H1 (cell line): ENCODE measurements around the gene RNASE11. TPM values are rescaled to one million over a fixed set of nuclear protein-coding genes. Genes with fewer than 3 reads are reported as not detected.

Experiments used
- CTCF ChIA-PET: fragments of 300-600 bp; sonication (Branson Sonifier 250); formaldehyde crosslinking; loops from one replicate; lab custom pipeline; 2021; ENCODE audit not compliant: partially characterized antibody; lab: Charles Lee
- POLR2A ChIA-PET: fragments of 300-600 bp; sonication (Branson Sonifier 250); formaldehyde crosslinking; loops from one replicate; lab custom pipeline; 2021; ENCODE audit warnings: inconsistent platforms; ENCODE audit not compliant: partially characterized antibody; lab: Charles Lee
- DNase-seq, 2 experiments: peaks; one replicate each; pipeline versions ENCODE4 v3.0.0 to v3.0.0-alpha.2; 2010 to 2022; ENCODE audit warnings: low spot score in 2 of 2, low read depth in 1 of 2, mixed read lengths in 1 of 2
- FAIRE-seq: peaks from 2 replicates; lab custom pipeline; 2011; peaks lifted over from hg19 to GRCh38; lab: Jason Lieb, UNC
- H2AFZ ChIP-seq: 2 replicates; pipeline ENCODE4 v1.8.1; 2012; ENCODE audit warnings: low read length, inconsistent platforms
- H2AK5ac ChIP-seq: 2 replicates; pipeline ENCODE4 v1.6.1; 2013; ENCODE audit warnings: low read depth, low read length
- H2BK120ac ChIP-seq: replicated peaks from 2 replicates; pipeline ENCODE3; 2013; ENCODE audit warnings: low read depth, low read length, inconsistent platforms
- H2BK12ac ChIP-seq: 2 replicates; pipeline ENCODE4 v1.6.1; 2013; ENCODE audit warnings: low read depth, low read length
- H2BK15ac ChIP-seq: 2 replicates; pipeline ENCODE4 v1.6.1; 2013; ENCODE audit warnings: low read length
- H2BK20ac ChIP-seq: 2 replicates; pipeline ENCODE4 v1.6.1; 2013; ENCODE audit warnings: low read length
- H2BK5ac ChIP-seq: 2 replicates; pipeline ENCODE4 v1.6.1; 2013; ENCODE audit warnings: low read depth, low read length
- H3K14ac ChIP-seq: 2 replicates; pipeline ENCODE4 v1.6.1; 2013; ENCODE audit warnings: inconsistent platforms; ENCODE audit not compliant: insufficient read length
- H3K18ac ChIP-seq: 2 replicates; pipeline ENCODE4 v1.6.1; 2013; ENCODE audit warnings: low read length; ENCODE audit errors: extremely low read depth
- H3K23ac ChIP-seq: 2 replicates; pipeline ENCODE4 v1.6.1; 2013; ENCODE audit warnings: inconsistent platforms; ENCODE audit not compliant: insufficient read length
- H3K23me2 ChIP-seq: 2 replicates; pipeline ENCODE4 v1.6.1; 2013; ENCODE audit warnings: low read depth, low read length
- H3K27ac ChIP-seq: 2 replicates; pipeline ENCODE4 v1.6.1; 2011; ENCODE audit warnings: low read depth, low read length, inconsistent platforms
- H3K27me3 ChIP-seq, 4 experiments: replicated peaks in 1 of 4; 1 replicate in 1 of 4; 2 replicates in 3 of 4; pipeline versions ENCODE4 v1.6.1 to v1.8.1; 2011 to 2013; ENCODE audit warnings: low read length in 3 of 4, mild to moderate bottlenecking in 3 of 4, inconsistent platforms in 2 of 4, mixed read lengths in 2 of 4, moderate library complexity in 1 of 4; ENCODE audit not compliant: control insufficient read depth in 3 of 4, insufficient read depth in 3 of 4; ENCODE audit errors: extremely low read depth in 1 of 4
- H3K36me3 ChIP-seq, 4 experiments: 2 replicates each; pipeline versions ENCODE4 v1.6.1 to v1.8.1; 2011 to 2013; ENCODE audit warnings: mild to moderate bottlenecking in 4 of 4, low read length in 3 of 4, moderate library complexity in 2 of 4, control low read depth in 1 of 4, inconsistent platforms in 1 of 4; ENCODE audit not compliant: insufficient read depth in 4 of 4, control insufficient read depth in 2 of 4
- H3K4ac ChIP-seq: replicated peaks from 2 replicates; pipeline ENCODE3; 2013; ENCODE audit warnings: low read length, low read depth, mixed read lengths, inconsistent platforms; ENCODE audit not compliant: insufficient read length
- H3K4me1 ChIP-seq, 4 experiments: replicated peaks in 1 of 4; 1 replicate in 1 of 4; 2 replicates in 3 of 4; pipeline versions ENCODE4 v1.6.1 to v1.8.1; 2011 to 2013; ENCODE audit warnings: low read length in 3 of 4, inconsistent platforms in 2 of 4, mixed read lengths in 1 of 4; ENCODE audit not compliant: insufficient read depth in 4 of 4, control insufficient read depth in 3 of 4
- H3K4me2 ChIP-seq, 2 experiments: 2 replicates each; pipeline versions ENCODE4 v1.6.1 to v1.8.1; 2011 to 2013; ENCODE audit warnings: low read depth in 2 of 2, low read length in 2 of 2, control low read depth in 1 of 2, inconsistent platforms in 1 of 2, mild to moderate bottlenecking in 1 of 2; ENCODE audit not compliant: insufficient read depth in 1 of 2
- H3K4me3 ChIP-seq, 4 experiments: fragments of 200-600, 300-600 bp in 1 of 4; sonication (generic), shearing (Covaris generic), sonication (Bioruptor Twin) in 1 of 4; 2 replicates each; pipeline versions ENCODE4 v1.5.1 to v1.8.1; 2011 to 2016; ENCODE audit warnings: low read length in 4 of 4, low read depth in 3 of 4, control low read depth in 2 of 4, inconsistent platforms in 2 of 4, mild to moderate bottlenecking in 2 of 4, mixed read lengths in 1 of 4, moderate library complexity in 1 of 4; ENCODE audit not compliant: insufficient read depth in 2 of 4; ENCODE audit errors: extremely low read depth in 1 of 4
- H3K56ac ChIP-seq: replicated peaks from 2 replicates; pipeline ENCODE3; 2013; ENCODE audit warnings: low read depth, mild to moderate bottlenecking, mixed read lengths, low read length, inconsistent platforms; ENCODE audit not compliant: insufficient read length
- H3K79me1 ChIP-seq: 2 replicates; pipeline ENCODE4 v1.6.1; 2013; ENCODE audit warnings: low read depth, low read length, control low read depth
- H3K79me2 ChIP-seq, 2 experiments: 2 replicates each; pipeline versions ENCODE4 v1.6.1 to v1.8.1; 2012 to 2013; ENCODE audit warnings: low read length in 2 of 2, mild to moderate bottlenecking in 2 of 2, inconsistent platforms in 1 of 2; ENCODE audit not compliant: insufficient read depth in 2 of 2, control insufficient read depth in 1 of 2
- H3K9ac ChIP-seq, 4 experiments: replicated peaks in 1 of 4; 1 replicate in 1 of 4; 2 replicates in 3 of 4; pipeline versions ENCODE4 v1.6.1 to v1.8.1; 2011 to 2013; ENCODE audit warnings: low read depth in 3 of 4, low read length in 3 of 4, control low read depth in 2 of 4, mild to moderate bottlenecking in 2 of 4, moderate library complexity in 2 of 4, inconsistent platforms in 1 of 4; ENCODE audit errors: extremely low read depth in 1 of 4
- H3K9me3 ChIP-seq, 2 experiments: 2 replicates each; pipeline versions ENCODE4 v1.6.1 to v1.8.1; 2012 to 2013; ENCODE audit warnings: mild to moderate bottlenecking in 2 of 2, moderate library complexity in 2 of 2, control low read depth in 1 of 2, inconsistent platforms in 1 of 2, low read depth in 1 of 2, low read length in 1 of 2, mixed read lengths in 1 of 2; ENCODE audit not compliant: insufficient read depth in 2 of 2
- H4K20me1 ChIP-seq, 2 experiments: replicated peaks in 1 of 2; 2 replicates each; pipeline versions ENCODE3 to v1.8.1; 2011 to 2013; ENCODE audit warnings: inconsistent platforms in 2 of 2, low read length in 2 of 2, mild to moderate bottlenecking in 1 of 2; ENCODE audit not compliant: insufficient read depth in 2 of 2, control insufficient read depth in 1 of 2
- H4K5ac ChIP-seq: 2 replicates; pipeline ENCODE4 v1.6.1; 2013; ENCODE audit warnings: low read length, low read depth, mixed read lengths, inconsistent platforms; ENCODE audit not compliant: insufficient read length
- H4K8ac ChIP-seq: 2 replicates; pipeline ENCODE4 v1.8.0; 2013; ENCODE audit warnings: mild to moderate bottlenecking, moderate library complexity, low read length, inconsistent platforms; ENCODE audit not compliant: insufficient read depth; ENCODE audit errors: extremely low read depth
- H4K91ac ChIP-seq: replicated peaks from 2 replicates; pipeline ENCODE3; 2013; ENCODE audit warnings: low read length, mixed read lengths, inconsistent platforms; ENCODE audit not compliant: insufficient read length
- BACH1 ChIP-seq: IDR thresholded peaks from 2 replicates; pipeline ENCODE4 v1.6.1; 2012; ENCODE audit warnings: low read length, improper control_type of control experiment
- CEBPB ChIP-seq: IDR thresholded peaks from 2 replicates; pipeline ENCODE4 v1.6.1; 2012; ENCODE audit warnings: low read depth, low read length
- CHD1 ChIP-seq: IDR thresholded peaks from 2 replicates; pipeline ENCODE4 v1.6.1; 2012; ENCODE audit warnings: low read depth, low read length, improper control_type of control experiment
- CTBP2 ChIP-seq: IDR thresholded peaks from 2 replicates; pipeline ENCODE4 v1.7.0; 2011; ENCODE audit warnings: borderline replicate concordance, mild to moderate bottlenecking, moderate library complexity, mixed read lengths, low read length; ENCODE audit not compliant: insufficient read depth, insufficient read length
- E2F6 ChIP-seq: IDR thresholded peaks from 2 replicates; pipeline ENCODE4 v1.6.1; 2012; ENCODE audit warnings: inconsistent platforms
- HDAC2 ChIP-seq, 2 experiments: fragments of 300-600 bp in 1 of 2; sonication (generic) in 1 of 2; IDR thresholded peaks; 2 replicates each; pipeline ENCODE4 v1.6.1; 2011 to 2012; ENCODE audit warnings: low read depth in 2 of 2, low read length in 2 of 2, mild to moderate bottlenecking in 2 of 2, moderate library complexity in 2 of 2, borderline replicate concordance in 1 of 2, inconsistent platforms in 1 of 2
- KDM5A ChIP-seq: fragments of 200-600 bp; IDR thresholded peaks from 2 replicates; pipeline ENCODE4 v1.7.1; 2012; ENCODE audit warnings: mild to moderate bottlenecking, low read length, inconsistent platforms, mixed read lengths
- SAP30 ChIP-seq: fragments of 300-600 bp; sonication (generic); IDR thresholded peaks from 2 replicates; pipeline ENCODE4 v1.7.1; 2012; ENCODE audit warnings: low read length, moderate library complexity, mild to moderate bottlenecking, inconsistent platforms; ENCODE audit not compliant: insufficient read depth, insufficient replicate concordance
- SP4 ChIP-seq: IDR thresholded peaks from 2 replicates; pipeline ENCODE4 v1.6.1; 2012; ENCODE audit warnings: low read length, inconsistent platforms
- SUZ12 ChIP-seq: fragments of 200-600 bp; sonication (generic); IDR thresholded peaks from 2 replicates; pipeline ENCODE4 v1.6.1; 2012; ENCODE audit warnings: mild to moderate bottlenecking, inconsistent platforms, low read length, moderate library complexity, mixed read lengths
- TEAD4 ChIP-seq: IDR thresholded peaks from 2 replicates; pipeline ENCODE4 v1.6.1; 2012; ENCODE audit warnings: low read depth, low read length, inconsistent platforms, mixed read lengths
- WGBS, 2 experiments: shearing (Covaris generic) in 1 of 2; methylation state at CpG; one replicate each; pipeline versions ENCODE4 v1.1.6 to v1.1.7; 2013 to 2015; ENCODE audit warnings: low lambda C conversion rate in 2 of 2, mixed read lengths in 2 of 2, inconsistent platforms in 1 of 2, low coverage in 1 of 2, missing lambda C conversion rate in 1 of 2; ENCODE audit not compliant: insufficient replicate concordance in 2 of 2, insufficient coverage in 1 of 2, insufficient read length in 1 of 2; ENCODE audit errors: extremely low coverage in 1 of 2, missing lambda C conversion rate in 1 of 2; 5-methylcytosine and 5-hydroxymethylcytosine counted together
- polyA plus RNA-seq, 7 experiments: library from polyadenylated mRNA; depleted of rRNA in 3 of 7; stranded (reverse) in 5 of 7; unstranded in 2 of 7; fragments of >200 nt in 5 of 7; fragments of 200-250 nt in 2 of 7; gene quantifications; 1 replicate in 5 of 7; 2 replicates in 1 of 7; 4 replicates in 1 of 7; pipeline versions ENCODE4 v1.2.1 to v1.2.3, GENCODE V29; 2011 to 2013; ENCODE audit warnings: missing spikeins in 2 of 7, mixed read lengths in 2 of 7
- total RNA-seq: library from RNA; stranded (reverse); fragmentation: NEBNext Ultra II Directional; extraction: Animal tissue kit (Norgen Biotek cat#: 25700); gene quantifications from 2 replicates; pipeline ENCODE4 v1.2.1, GENCODE V29; 2021

The RNASE11 gene
- total and polyA plus RNA-seq, 2 of the 8 experiments (the other 6 are each of a cell fraction or from before 2014, with no cell fraction given): not detected

GRCh38 chr14:20608383-20609110, 20.7 kb upstream of the RNASE11 start:
- no peaks in the 10 kb centered on the region for H3K79me1 ChIP-seq
- no peak overlapping the region for H3K4ac ChIP-seq
- peak overlapping the region in 2 of 4 experiments; percentile 6 to 42; a peak in 5 of 8 replicates for H3K4me3 ChIP-seq
- H3K4me2 ChIP-seq: peak overlapping the region; percentile 16 to 37; a peak in 3 of 4 replicates
- no peak overlapping the region for H2BK12ac ChIP-seq
- H2AK5ac ChIP-seq: no peak overlapping the region
- POLR2A ChIA-PET: interaction anchor here (0.5 to 7.8 kb wide), 10 partner anchors 14 to 291 kb away, joined by 3 to 49 read pairs (median 3); partner anchors contain the start of genes APEX1, OSGEP and PNP
- DNase-seq (no peak), FAIRE-seq (no peak)
- no peaks in the 10 kb centered on the region for H3K36me3 ChIP-seq
- H2BK5ac ChIP-seq: no peak overlapping the region
- CTCF ChIA-PET: interaction anchor here (0.5 to 8.9 kb wide), 31 partner anchors 10 to 281 kb away, joined by 3 to 114 read pairs (median 4); partner anchors contain the start of genes PIP4P1, RNASE11, RNASE4 and TEP1
- peak overlapping the region; percentile 36; the same call in 1 of the 2 replicates for H2AFZ ChIP-seq
- H3K9me3 ChIP-seq: no peaks in the 10 kb centered on the region
- no peak overlapping the region for H4K91ac ChIP-seq
- H2BK15ac ChIP-seq: no peak overlapping the region
- no peak overlapping the region for H3K18ac ChIP-seq
- H2BK120ac ChIP-seq: no peak overlapping the region
- no peak overlapping the region for H2BK20ac ChIP-seq
- H3K9ac ChIP-seq: no peak overlapping the region
- H3K56ac ChIP-seq: no peak overlapping the region
- H4K5ac ChIP-seq: no peak overlapping the region
- H3K27me3 ChIP-seq: no peaks in the 10 kb centered on the region
- H3K27ac ChIP-seq: no peak overlapping the region
- peaks cover 0 to 2% (median 0%) of the 10 kb centered on the region in 4 experiments; a peak in 1 of 7 replicates for H3K4me1 ChIP-seq
- H4K8ac ChIP-seq: no peak overlapping the region
- WGBS, 2 experiments: 78% methylated on average over 7 of the region's 7 CpGs; no CpG with 5 or more reads in 1 of the 2 experiments
- 0 out of 2 replicates have a peak, but pooled peaks cover 1% of the 10 kb centered on the region for H3K23me2 ChIP-seq
- H3K23ac ChIP-seq: no peak overlapping the region
- H3K79me2 ChIP-seq: no peaks in the 10 kb centered on the region
- no peak overlapping the region for H3K14ac ChIP-seq
- H4K20me1 ChIP-seq: no peaks in the 10 kb centered on the region
- TF ChIP-seq BACH1: no peak
- no peak for TF ChIP-seq TEAD4
- TF ChIP-seq E2F6: no peak
- TF ChIP-seq SUZ12: no peak
- TF ChIP-seq CHD1: no peak
- TF ChIP-seq KDM5A: no peak
- no peak for TF ChIP-seq CEBPB
- TF ChIP-seq HDAC2 (IDR thresholded peaks at IDR 0.05; ENCODE audit: borderline replicate concordance in 1 of 2, low read depth in 2 of 2, low read length in 2 of 2): no peak
- no peak for TF ChIP-seq SP4
- no peak for TF ChIP-seq SAP30
- TF ChIP-seq CTBP2: no peak
